ENCODE measurements around the gene ELFN2. TPM values are rescaled to one million over a fixed set of nuclear protein-coding genes. Genes with fewer than 3 reads are reported as not detected.
A peak's percentile ranks its signal among the peaks of the same experiment; 100 is the strongest.

Gene ELFN2
- polyA plus RNA-seq, 3 donors from 2014 or later = 0.04 TPM; not detected in 2

DNA sequence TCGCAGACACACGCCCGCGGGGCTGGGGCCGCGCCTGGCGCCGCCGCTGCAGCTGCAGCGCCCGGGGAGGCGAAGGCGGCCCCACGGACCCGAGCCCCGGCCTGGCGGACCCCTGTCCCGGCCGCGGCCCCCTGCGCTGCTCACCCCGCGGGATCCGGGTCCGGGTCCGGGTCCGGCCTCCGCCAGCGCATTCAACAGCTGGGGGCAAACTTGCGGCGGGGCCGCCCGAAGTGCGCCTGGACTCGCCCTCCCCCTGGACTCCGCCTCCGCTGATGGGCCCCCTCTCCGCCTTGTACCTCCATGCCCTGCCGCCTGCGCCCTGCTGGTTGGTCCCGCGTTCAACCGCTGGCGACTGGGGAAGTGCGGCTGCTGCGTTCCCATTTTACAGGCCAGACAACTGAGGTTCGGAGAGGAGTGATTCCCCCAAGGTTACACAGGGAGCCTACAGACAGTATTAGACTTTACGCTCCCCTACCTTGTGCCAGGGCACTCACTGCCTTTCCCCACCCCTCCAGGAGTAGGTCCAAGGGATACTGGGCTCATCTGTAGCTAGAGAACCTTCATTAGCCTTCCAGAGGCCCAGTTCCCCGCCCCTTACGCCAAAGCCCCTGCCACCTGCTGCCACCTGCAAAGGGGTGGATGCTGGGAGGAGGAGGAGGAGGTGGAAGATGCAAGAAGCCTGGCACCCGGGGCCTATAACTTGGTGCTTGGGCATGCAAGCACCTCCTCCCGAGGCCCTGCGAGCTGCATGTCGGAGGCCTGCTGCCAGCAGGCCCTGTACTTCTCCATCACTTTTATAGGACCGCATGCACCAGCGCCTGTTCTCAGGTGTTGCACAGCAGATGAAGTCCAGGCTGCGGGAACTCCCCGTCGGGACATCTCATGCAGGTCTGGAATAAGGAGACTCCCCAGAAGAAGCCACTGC lies 694 bp upstream of the ELFN2 start:
- H3K27ac Mint-ChIP-seq = no peak overlapping the region
- H3K9me3 Mint-ChIP-seq = peaks cover 0 to 2% (median 0%) of the 10 kb centered on the region in 6 donors
- peak overlapping the region in 4 of 5 donors; percentile 27 to 60 (median 42) for H3K4me3 Mint-ChIP-seq
- DNase-seq = no peak
- peaks cover 4 to 36% (median 17%) of the 10 kb centered on the region in 3 donors for H3K27me3 Mint-ChIP-seq (ENCODE audit: low read depth in 3 of 3)
- H3K4me1 Mint-ChIP-seq = peaks cover 0 to 19% of the 10 kb centered on the region in 2 donors
- peaks cover 0 to 3% (median 0%) of the 10 kb centered on the region in 3 donors for H3K36me3 Mint-ChIP-seq

DNA sequence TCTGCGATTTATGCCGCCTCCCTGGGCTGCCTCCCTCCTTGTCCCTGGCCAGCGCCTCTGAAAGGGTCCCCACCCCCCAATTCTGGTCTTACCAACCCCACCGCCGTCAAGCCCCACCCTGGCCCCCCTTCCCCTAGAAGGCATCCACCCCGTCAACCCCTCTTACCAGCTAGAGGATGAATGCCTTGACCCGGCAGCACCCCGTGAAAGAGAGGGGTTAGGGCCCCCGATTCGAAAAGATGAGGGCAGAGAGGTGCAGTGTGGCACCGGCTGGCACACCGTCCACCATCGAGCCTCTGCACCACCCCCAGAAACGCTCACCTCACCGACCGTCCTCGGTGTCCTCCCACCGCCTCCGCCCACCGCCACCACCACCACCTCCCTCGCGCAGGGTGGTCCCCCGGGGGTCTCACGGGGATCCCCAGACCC lies 559 bp downstream of the ELFN2 start:
- no peak overlapping the region for H3K27ac Mint-ChIP-seq
- peaks cover 4 to 34% (median 17%) of the 10 kb centered on the region in 3 donors for H3K27me3 Mint-ChIP-seq (ENCODE audit: low read depth in 3 of 3)
- DNase-seq = no peak
- H3K4me3 Mint-ChIP-seq = peak overlapping the region in 4 of 5 donors; percentile 41 to 63 (median 58)
- H3K9me3 Mint-ChIP-seq = peaks cover 0 to 2% (median 0%) of the 10 kb centered on the region in 6 donors
- H3K4me1 Mint-ChIP-seq = peaks cover 0 to 19% of the 10 kb centered on the region in 2 donors
- H3K36me3 Mint-ChIP-seq = no peaks in the 10 kb centered on the region

DNA sequence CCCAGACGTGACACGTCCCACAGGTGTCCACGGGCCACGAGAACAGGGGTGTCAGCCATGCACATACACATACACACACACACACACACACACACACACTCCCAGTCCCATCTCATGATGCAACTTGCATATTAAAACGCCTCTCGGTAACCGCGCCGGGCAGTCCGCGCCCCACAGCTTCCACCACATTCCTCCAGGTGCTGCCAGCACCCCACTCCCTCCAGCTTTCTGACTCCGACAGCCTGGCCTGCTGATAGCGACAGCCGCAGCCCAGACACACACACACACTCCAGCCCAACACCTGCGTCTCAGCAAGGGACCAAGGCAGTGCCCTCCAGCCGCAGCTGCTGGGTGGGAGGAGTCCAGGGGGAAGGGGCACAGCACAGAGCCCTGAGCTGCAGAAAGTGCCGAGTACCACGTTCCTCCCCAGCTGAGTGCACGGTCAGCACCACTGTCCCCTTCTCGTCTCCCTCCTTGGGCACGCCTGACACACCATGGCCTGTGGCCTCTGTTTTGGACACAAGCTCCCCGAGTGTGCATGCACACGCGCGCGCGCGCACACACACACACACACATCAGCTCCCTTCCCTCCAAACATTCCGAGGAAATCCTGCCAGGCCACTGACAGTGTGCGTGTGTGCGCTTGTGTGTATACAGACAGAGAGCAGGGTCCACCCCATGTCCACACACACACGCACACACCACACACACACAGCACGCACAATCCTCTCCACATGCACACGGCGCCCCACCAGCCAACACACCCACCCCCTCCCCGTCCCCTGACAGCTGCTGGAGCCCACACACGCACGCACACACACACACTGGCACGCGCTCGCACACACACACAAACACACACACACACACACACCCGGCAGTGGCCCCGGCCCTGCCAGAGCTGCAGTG lies 1.2 kb downstream of the ELFN2 start:
- peaks cover 0 to 19% of the 10 kb centered on the region in 2 donors for H3K4me1 Mint-ChIP-seq
- DNase-seq = no peak
- H3K27ac Mint-ChIP-seq = no peak overlapping the region
- peak overlapping the region; percentile 35 to 63 (median 56) for H3K4me3 Mint-ChIP-seq
- H3K9me3 Mint-ChIP-seq = peaks cover 0 to 2% (median 0%) of the 10 kb centered on the region in 6 donors
- H3K27me3 Mint-ChIP-seq (ENCODE audit: low read depth in 3 of 3) = peaks cover 6 to 36% (median 17%) of the 10 kb centered on the region in 3 donors
- H3K36me3 Mint-ChIP-seq = no peaks in the 10 kb centered on the region

DNA sequence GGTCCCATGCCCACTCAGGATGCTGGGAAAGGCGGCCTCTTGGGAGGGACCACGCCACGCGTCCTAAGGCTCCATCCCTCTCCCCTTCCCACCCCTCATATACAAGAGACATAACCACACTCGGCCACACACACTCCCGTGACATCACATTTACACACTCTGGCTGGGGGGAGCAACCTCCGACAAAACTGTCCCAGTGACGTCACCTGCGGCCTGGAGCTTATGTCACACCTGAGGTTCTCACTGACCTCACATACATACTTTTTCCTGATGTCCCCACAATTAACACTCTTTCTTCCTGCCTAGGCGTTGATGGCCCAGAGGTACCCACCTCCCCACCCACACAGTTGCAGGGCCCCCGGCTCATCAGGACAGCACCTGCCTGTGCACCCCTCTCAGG lies 1.9 kb downstream of the ELFN2 start:
- H3K27me3 Mint-ChIP-seq (ENCODE audit: low read depth in 3 of 3) = peaks cover 7 to 30% (median 17%) of the 10 kb centered on the region in 3 donors
- no peak overlapping the region for H3K27ac Mint-ChIP-seq
- H3K4me3 Mint-ChIP-seq = peak overlapping the region in 1 of 5 donors; percentile 56
- peaks cover 0 to 2% (median 0%) of the 10 kb centered on the region in 6 donors for H3K9me3 Mint-ChIP-seq
- DNase-seq = no peak
- H3K36me3 Mint-ChIP-seq = no peaks in the 10 kb centered on the region
- H3K4me1 Mint-ChIP-seq = peaks cover 5 to 24% of the 10 kb centered on the region in 2 donors

DNA sequence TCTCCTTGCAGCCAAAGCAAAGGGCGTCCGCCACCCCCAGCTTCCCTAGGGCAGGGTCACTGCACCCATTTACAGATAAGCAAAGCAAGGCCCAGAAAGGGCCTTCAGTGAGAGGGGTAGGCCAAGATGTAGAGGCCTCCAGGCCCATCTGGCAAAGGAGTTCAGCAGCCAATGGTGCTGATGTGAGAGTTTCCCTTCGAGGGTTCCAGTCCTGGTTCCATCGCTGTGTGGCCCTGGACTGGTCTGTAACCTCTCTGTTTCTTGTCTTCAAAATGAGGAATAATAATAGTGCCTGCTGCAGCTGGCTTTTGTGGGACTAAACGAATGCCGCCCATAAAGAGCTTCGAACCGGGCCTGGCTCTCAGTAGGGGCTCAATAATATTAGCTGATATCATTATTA lies 4.0 kb downstream of the ELFN2 start:
- Mint-ChIP-seq H3K27ac (no peak overlapping the region), H3K36me3 (no peaks in the 10 kb centered on the region), H3K4me3 (no peak overlapping the region), H3K27me3 (ENCODE audit: low read depth in 3 of 3) (peaks cover 15 to 24% (median 17%) of the 10 kb centered on the region in 3 donors), H3K9me3 (peaks cover 0 to 2% (median 0%) of the 10 kb centered on the region in 6 donors), H3K4me1 (peaks cover 18 to 36% of the 10 kb centered on the region in 2 donors)
- no peak for DNase-seq

DNA sequence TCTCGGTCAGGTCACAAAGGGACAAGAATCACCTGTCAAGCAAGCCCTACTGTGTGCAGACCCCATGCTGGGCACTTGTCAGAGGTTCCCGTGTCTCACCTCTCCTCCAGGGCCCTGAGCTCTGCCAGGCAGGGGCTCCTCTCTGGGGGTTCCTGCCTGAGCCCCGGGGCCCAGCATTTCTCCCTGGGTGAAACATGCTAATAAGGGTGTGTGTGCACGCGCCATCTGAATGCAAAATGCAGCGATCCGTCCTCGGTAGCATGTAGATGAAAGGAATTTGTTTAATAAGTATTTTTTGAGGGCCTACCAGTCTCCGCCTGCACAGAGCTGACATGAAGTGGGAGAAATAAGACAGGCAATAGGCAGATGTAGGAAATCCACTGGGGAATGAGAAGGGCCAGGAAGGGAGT lies 5.8 kb downstream of the ELFN2 start:
- H3K27ac Mint-ChIP-seq = no peak overlapping the region
- peaks cover 27 to 41% of the 10 kb centered on the region in 2 donors for H3K4me1 Mint-ChIP-seq
- DNase-seq = no peak
- H3K4me3 Mint-ChIP-seq = peak overlapping the region in 2 of 5 donors; percentile 7 to 49
- peaks cover 0 to 2% (median 0%) of the 10 kb centered on the region in 6 donors for H3K9me3 Mint-ChIP-seq
- peaks cover 23 to 25% (median 23%) of the 10 kb centered on the region in 3 donors for H3K27me3 Mint-ChIP-seq (ENCODE audit: low read depth in 3 of 3)
- H3K36me3 Mint-ChIP-seq = no peaks in the 10 kb centered on the region

DNA sequence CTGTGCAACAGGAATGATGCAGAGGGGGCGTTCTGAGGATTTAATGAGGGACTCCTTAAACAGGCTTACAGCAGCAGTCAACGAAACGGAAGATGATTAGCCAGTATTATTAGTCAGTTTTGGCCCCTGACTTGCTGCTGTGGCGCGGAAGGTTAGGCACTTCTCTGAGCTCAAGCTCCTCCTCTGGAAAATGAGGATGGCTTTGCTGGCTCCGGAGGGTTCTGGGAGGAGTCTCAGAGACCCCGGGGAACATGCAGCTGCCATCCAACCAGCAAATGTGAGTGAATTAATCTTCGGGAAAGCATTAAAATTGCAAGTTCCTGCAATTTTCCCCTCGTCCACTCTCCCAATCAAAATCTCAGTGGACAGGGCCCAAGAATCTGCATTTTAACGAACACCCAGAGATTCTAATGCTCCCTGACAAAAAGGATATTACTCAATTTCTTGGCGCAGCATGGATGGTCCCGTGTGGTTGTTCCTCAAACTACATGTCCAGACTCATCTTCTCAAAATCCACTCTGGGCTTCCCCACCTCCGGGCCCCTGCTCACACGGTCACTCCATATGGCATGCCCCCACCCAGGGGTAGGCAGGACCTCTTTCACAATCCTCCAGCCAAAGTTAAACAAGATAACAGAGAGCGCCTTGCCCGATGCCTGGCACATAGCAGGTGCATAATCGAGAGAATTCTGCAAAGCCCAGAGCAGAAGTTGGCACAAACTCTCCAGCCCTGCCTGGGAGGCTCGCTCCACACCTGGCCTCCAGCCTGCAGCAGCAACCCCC lies 6.4 kb downstream of the ELFN2 start:
- Mint-ChIP-seq H3K27ac (peak overlapping the region in 2 of 6 donors; percentile 49 to 75), H3K36me3 (no peaks in the 10 kb centered on the region), H3K4me3 (peak overlapping the region; percentile 78 to 92 (median 87)), H3K4me1 (peaks cover 33 to 41% of the 10 kb centered on the region in 2 donors), H3K27me3 (ENCODE audit: low read depth in 3 of 3) (peaks cover 18 to 23% (median 23%) of the 10 kb centered on the region in 3 donors), H3K9me3 (peaks cover 0 to 1% (median 0%) of the 10 kb centered on the region in 6 donors)
- no peak for DNase-seq

DNA sequence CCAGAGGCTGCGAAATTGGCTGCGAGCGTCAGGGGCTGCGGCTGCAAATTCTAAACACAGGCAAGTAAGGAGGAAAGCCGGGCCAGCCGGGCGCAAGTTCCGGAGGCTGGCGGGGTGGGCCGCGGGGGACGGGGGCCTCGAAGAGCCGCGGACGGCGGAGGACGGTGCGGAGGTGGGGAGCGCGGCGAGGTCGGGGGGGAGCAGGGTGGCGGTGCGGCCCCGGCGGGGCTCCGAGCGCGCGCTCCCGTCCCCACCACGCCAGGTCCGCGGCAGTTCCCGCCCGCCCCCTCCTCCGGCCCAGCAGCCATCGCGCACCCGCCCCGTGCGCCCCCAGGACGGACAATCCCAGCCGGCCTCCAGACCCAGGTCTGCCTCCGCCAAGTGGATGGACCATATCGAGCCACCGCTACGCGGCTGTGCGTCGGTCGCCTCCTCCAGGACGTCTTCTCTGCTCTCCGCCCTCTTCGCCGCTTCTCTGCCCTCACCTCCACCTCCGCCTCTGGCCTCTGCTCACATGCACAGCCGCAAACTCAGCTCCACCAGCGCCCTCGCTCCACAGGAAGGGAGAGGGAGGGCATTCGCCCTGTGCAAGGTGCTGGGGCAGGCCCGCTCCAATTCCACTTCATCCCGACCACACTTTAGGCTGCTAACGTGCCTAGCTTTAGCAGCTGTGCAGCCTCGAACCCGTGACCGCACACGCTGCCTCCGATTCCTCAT lies 7.2 kb downstream of the ELFN2 start:
- peak overlapping the region in 3 of 6 donors; percentile 49 to 75 (median 71) for H3K27ac Mint-ChIP-seq

DNA sequence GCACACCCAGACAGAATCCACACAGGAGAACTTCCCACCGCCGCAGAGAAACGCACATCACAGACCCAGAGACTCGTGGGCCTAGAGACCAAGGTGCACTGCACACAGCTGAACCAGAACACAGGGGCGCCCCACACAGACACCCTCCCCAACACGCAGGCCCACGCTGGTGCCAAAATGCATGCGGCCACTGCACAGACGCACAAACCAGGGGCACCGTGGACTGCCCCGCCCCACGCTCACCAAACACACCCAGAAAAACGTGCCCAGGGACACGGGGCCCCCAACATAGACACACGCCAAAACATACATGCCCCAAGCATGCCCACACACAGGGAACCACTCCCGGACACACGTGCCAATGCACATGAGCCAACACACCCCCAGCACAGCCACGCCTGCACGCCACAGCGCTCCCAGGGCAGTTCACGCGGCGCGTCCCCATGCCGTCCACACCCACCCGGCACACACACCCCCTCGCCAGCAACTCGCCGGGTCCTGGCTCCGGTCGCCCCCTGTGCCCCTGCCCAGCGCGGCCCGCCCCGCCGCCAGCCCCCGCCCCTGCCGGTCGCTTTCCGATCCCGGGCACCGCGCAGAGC lies 7.8 kb downstream of the ELFN2 start:
- H3K27ac Mint-ChIP-seq = no peak overlapping the region

More for the DNA sequence above, 7.2 kb downstream of the ELFN2 start:
- peaks cover 33 to 35% of the 10 kb centered on the region in 2 donors for H3K4me1 Mint-ChIP-seq
- peaks cover 0 to 1% (median 0%) of the 10 kb centered on the region in 6 donors for H3K9me3 Mint-ChIP-seq
- H3K27me3 Mint-ChIP-seq (ENCODE audit: low read depth in 3 of 3) = peaks cover 13 to 23% (median 20%) of the 10 kb centered on the region in 3 donors
- peak; percentile 24 to 33 (median 28) for DNase-seq
- H3K4me3 Mint-ChIP-seq = peak overlapping the region; percentile 78 to 92 (median 87)
- no peaks in the 10 kb centered on the region for H3K36me3 Mint-ChIP-seq

DNA sequence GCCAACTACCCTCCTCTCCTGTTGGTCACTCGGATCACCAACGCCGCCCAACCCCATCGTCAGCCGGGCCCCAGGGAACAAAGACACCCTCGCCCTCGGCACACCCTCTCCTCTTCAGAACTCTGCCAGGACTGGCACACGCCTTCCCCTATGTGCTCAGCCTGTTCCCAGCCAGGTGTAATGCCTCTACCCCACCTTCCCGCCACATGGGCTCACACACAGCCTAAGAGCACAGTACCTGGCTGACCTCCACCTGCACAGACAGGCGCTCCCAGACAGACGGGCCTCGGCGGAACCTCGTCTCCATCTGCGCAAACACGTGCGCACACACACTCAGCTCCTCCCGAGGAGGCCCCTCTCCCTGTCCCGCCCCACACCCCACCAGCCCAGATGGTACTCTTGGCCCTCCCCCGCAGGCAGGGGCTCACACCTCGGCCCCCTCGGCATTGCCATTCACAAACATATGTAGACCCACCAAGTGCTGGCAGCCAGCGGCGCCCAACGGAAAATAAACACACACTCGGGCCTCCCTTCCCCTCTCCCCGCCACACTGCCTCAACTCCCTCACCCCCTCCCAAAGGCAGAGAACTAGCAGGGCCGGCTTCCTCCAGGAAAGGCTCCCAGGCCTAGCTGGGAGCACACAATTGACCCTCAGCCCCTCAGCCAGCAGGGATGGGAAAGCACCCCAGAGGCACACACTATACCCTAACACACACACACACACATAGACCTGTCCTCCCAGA lies 8.5 kb downstream of the ELFN2 start:
- H3K27ac Mint-ChIP-seq = no peak overlapping the region
- DNase-seq = no peak
- peaks cover 33 to 35% of the 10 kb centered on the region in 2 donors for H3K4me1 Mint-ChIP-seq
- peak overlapping the region; percentile 78 to 91 (median 82) for H3K4me3 Mint-ChIP-seq
- peaks cover 0 to 1% (median 0%) of the 10 kb centered on the region in 6 donors for H3K9me3 Mint-ChIP-seq
- H3K36me3 Mint-ChIP-seq = no peaks in the 10 kb centered on the region
- peaks cover 17 to 24% (median 23%) of the 10 kb centered on the region in 3 donors for H3K27me3 Mint-ChIP-seq (ENCODE audit: low read depth in 3 of 3)

More for the DNA sequence above, 7.8 kb downstream of the ELFN2 start:
- no peak for DNase-seq
- H3K27me3 Mint-ChIP-seq (ENCODE audit: low read depth in 3 of 3) = peaks cover 13 to 23% (median 19%) of the 10 kb centered on the region in 3 donors
- no peaks in the 10 kb centered on the region for H3K36me3 Mint-ChIP-seq
- peak overlapping the region; percentile 78 to 91 (median 82) for H3K4me3 Mint-ChIP-seq
- H3K9me3 Mint-ChIP-seq = peaks cover 0 to 1% (median 0%) of the 10 kb centered on the region in 6 donors
- peaks cover 33 to 35% of the 10 kb centered on the region in 2 donors for H3K4me1 Mint-ChIP-seq

DNA sequence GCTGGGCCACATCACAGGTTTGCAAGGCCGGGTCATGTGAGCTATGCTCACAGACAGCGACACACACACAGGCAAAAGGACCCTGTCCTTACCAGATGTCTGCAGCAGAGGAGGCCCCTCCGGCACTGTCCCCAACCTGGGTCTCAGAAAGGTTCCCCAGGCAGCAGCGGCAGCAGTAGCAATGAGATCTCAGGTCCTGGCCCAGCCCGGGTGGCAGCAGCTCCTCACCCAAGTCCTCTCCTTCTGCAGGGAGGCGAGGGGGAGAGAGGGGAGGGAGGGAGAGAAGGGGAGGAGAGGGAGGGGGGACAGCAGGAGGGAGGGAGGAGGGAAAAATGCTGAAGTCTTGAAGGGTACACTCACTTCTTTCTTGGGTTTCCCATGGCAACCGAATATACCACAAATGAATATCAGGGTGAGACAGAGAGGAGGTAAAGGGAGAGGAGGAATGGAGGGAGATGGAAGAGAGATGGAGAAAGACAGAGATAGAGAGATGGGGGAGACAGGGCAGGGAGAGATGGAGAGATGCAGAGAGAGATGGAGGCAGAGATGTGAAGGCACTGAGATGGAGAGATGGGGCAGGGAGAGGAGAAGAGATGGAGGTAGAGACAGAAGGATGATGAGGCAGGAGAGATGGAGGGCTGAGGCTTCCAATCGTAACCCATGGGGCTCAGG lies 9.5 kb downstream of the ELFN2 start:
- Mint-ChIP-seq H3K9me3 (peaks cover 0 to 1% (median 0%) of the 10 kb centered on the region in 6 donors), H3K4me3 (peak overlapping the region in 4 of 5 donors; percentile 3 to 59 (median 37)), H3K36me3 (no peaks in the 10 kb centered on the region), H3K27ac (peak overlapping the region in 1 of 6 donors; percentile 51), H3K27me3 (ENCODE audit: low read depth in 3 of 3) (peaks cover 17 to 24% (median 23%) of the 10 kb centered on the region in 3 donors), H3K4me1 (peaks cover 36 to 38% of the 10 kb centered on the region in 2 donors)
- no peak for DNase-seq
